ENCODE results near the gene GSS. TPM values are rescaled to one million over a fixed set of nuclear protein-coding genes. Genes with fewer than 3 reads are reported as not detected.

The GSS gene
- total and polyA plus RNA-seq, 4 donors = 20.8 to 38.8 (median 35.4) TPM

DNA sequence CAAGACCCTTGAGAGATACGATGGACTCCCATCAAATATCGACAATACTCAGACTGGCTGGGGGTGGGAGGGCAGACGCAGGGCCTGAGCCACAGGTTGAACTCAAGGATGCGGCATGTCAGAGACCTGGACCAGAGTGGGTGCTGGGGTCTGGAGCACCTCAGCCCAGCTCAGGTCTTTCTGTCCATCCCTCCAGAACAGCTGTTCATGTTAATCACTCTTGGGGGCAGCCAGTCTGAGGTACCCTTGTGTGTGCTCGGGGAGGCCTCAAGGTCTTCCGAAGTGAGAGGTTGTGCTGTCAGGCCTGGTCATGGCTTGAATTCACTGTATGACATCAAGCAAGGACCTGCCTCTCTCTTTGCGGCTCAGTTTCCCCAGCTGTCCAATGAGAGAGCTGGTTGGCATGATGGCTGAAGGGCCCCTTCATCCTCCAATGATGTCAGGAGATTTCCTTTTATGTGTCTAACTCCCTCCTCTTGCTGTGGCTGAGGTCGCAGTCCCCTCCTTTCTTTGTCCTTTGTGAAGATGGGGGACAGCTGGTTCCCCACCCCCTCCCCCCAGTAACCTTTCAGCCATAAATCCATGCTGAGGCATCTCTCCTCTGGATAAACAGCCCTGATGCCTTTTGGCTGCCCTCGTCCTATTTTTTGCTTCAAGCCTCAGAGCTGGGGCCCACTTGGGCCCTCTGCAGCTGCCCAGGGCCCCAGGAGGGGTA lies 15.4 kb upstream of the GSS start (continued):
- no peak for TF ChIP-seq ZBTB33 (IDR thresholded peaks at IDR 0.05)
- no peak for TF ChIP-seq FOXA2 (IDR thresholded peaks at IDR 0.05)
- TF ChIP-seq YY1 (IDR thresholded peaks at IDR 0.05) = no peak

DNA sequence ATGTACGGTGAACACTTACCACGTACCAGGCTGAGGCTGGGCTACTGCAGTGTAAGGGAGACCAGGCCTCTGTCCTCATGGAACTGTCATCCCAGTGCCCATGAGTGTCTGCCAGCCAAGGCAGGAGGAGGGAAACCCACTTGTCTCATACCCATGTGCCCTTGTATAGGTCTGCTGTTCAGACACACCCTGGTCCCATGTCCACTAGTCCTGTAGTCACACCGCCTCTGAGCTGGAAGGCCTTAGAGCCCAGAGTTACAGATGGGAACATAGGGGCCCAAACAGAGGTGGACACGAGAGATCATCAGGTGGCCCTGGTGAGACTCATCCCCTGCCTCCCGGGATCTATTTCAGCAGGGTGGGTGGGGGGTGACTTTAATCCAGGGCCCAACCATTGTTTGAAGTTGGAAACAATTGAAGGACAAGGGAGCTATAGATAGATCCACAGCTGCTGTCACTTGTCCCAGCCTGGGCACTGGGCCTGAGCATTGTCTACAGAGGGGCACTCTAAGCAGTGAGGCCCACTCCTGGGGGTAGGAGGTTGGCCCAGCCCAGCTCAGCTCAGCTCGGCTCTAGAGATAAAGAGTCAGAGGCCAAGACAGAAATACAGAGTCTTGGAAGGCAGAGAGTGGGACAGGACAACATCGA lies 14.7 kb upstream of the GSS start:
- WGBS = 95% methylated on average over 7 of the region's 7 CpGs
- DNase-seq (ENCODE audit: low spot score) = no peak
- no peaks in the 10 kb centered on the region for H3K4me1 ChIP-seq (ENCODE audit: control insufficient read depth in 4 of 4, insufficient read depth in 4 of 4, low read length in 3 of 4)

More for the DNA sequence above, 14.7 kb upstream of the GSS start:
- Histone ChIP-seq H3K27me3 (ENCODE audit: control insufficient read depth in 4 of 4, insufficient read depth in 4 of 4, low read length in 3 of 4) (no peaks in the 10 kb centered on the region), H3K9ac (ENCODE audit: low read depth in 1 of 2, low read length in 2 of 2) (no peak overlapping the region), H3K27ac (ENCODE audit: low read depth in 1 of 2, low read length in 2 of 2) (no peak overlapping the region), H3K4me3 (ENCODE audit: low read depth in 1 of 3, low read length in 3 of 3) (no peak overlapping the region), H3K9me3 (ENCODE audit: control insufficient read depth in 4 of 4, low read length in 3 of 4) (no peaks in the 10 kb centered on the region), H3K36me3 (ENCODE audit: control insufficient read depth in 4 of 4, insufficient read depth in 3 of 4, low read depth in 1 of 4, low read length in 3 of 4) (no peaks in the 10 kb centered on the region)
- TF ChIP-seq EGR1 (IDR thresholded peaks at IDR 0.05; ENCODE audit: low read depth in 2 of 2) (no peak), FOXA1 (IDR thresholded peaks at IDR 0.05) (no peak), RAD21 (IDR thresholded peaks at IDR 0.05) (no peak), HNF4A (conservative IDR thresholded peaks at IDR 0.05) (no peak), YY1 (IDR thresholded peaks at IDR 0.05) (no peak), SP1 (IDR thresholded peaks at IDR 0.05) (no peak), RXRA (IDR thresholded peaks at IDR 0.05) (no peak), MAX (IDR thresholded peaks at IDR 0.05) (no peak), NR2F2 (IDR thresholded peaks at IDR 0.05) (no peak), GABPA (IDR thresholded peaks at IDR 0.05 in 1 of 2, conservative IDR thresholded peaks at IDR 0.05 in 1 of 2) (no peak), ZBTB33 (IDR thresholded peaks at IDR 0.05) (no peak), FOXA2 (IDR thresholded peaks at IDR 0.05) (no peak), JUND (IDR thresholded peaks at IDR 0.05) (no peak), HNF4G (IDR thresholded peaks at IDR 0.05) (no peak), ATF3 (IDR thresholded peaks at IDR 0.05) (no peak), TAF1 (conservative IDR thresholded peaks at IDR 0.05) (no peak), REST (IDR thresholded peaks at IDR 0.05) (no peak)
- TF ChIP-seq, protein P1, sequence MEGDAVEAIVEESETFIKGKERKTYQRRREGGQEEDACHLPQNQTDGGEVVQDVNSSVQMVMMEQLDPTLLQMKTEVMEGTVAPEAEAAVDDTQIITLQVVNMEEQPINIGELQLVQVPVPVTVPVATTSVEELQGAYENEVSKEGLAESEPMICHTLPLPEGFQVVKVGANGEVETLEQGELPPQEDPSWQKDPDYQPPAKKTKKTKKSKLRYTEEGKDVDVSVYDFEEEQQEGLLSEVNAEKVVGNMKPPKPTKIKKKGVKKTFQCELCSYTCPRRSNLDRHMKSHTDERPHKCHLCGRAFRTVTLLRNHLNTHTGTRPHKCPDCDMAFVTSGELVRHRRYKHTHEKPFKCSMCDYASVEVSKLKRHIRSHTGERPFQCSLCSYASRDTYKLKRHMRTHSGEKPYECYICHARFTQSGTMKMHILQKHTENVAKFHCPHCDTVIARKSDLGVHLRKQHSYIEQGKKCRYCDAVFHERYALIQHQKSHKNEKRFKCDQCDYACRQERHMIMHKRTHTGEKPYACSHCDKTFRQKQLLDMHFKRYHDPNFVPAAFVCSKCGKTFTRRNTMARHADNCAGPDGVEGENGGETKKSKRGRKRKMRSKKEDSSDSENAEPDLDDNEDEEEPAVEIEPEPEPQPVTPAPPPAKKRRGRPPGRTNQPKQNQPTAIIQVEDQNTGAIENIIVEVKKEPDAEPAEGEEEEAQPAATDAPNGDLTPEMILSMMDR (IDR thresholded peaks at IDR 0.05; ENCODE audit: low read depth, low read length, missing input control) = no peak
